ENCODE measurements around the gene LRSAM1.

The LRSAM1 gene

DNA sequence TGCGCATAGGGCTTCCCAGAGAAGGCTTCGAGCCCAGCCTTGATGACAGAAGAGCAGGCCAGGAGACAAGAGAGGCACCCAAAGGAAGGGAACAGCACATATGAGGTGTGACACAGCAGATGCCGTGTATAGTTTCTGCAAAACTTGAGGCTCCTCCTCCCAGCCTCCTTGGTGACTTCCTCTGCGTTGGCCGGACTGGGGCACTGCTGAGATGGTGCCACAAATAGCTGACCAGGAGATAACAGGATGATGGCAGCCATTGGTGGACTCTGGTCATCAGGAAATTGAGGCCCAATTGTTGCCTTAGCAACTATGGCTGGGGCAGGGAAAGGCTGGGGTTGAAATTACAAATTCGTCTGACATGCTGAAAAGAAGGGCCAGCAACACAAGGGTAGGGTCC is 32.0 kb upstream of the LRSAM1 start:
- no peak for TF ChIP-seq ZNF274 (IDR thresholded peaks at IDR 0.05; ENCODE audit: low read depth, low read length)
- H3K4me3 ChIP-seq (ENCODE audit: low read length) = no peak overlapping the region

DNA sequence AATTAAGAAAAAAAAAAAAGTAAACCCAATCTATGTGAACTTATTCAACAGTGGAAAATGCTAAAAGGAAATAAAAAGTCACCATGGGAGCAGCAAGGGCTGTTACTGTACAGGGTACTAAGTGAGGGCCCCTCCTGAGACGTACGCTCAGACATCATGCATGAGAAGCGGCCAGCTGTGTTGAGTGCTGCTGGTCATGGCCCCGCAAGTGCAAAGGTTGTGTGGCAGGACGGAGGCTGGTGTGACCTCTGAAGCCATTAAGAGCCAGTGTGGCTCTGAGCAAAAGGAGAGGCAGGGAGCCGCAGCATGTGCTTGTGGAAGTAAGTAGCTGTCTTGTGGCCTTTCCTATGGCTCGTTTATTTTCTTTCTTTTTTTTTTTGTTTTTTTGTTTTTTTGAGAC is 30.3 kb upstream of the LRSAM1 start:
- TF ChIP-seq ZNF274 (IDR thresholded peaks at IDR 0.05; ENCODE audit: low read depth, low read length) = no peak
- no peak overlapping the region for H3K4me3 ChIP-seq (ENCODE audit: low read length)

DNA sequence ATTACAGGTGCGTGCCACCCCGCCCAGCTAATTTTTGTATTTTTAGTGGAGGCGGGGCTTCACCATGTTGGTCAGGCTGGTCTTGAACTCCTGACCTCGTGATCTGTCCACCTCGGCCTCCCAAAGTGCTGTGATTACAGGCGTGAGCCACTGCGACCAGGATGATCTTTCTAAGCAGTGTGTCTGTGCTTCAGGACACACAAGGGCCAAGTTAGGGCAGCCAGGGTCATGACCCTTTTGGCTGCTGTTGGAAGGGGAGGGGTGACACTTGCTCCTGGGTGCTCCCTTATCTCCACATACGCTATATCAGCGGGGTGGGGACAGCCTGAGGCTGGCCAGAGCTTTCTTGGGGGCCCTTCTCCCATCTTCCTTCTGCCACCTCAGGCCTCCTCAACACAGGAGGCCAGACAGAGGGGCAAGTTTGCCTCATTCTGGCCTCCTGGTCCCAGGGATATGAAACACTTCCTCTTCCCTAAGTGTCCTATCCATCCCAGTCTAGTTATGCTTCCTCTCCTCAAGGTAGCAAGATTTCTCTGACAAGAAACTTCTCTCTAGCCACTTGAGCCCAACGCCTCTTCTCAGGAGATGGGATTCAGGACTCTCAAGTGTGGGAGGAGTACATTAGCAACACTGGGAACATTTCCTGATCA is 29.1 kb upstream of the LRSAM1 start:
- H3K4me3 ChIP-seq (ENCODE audit: low read length) = no peak overlapping the region
- TF ChIP-seq ZNF274 (IDR thresholded peaks at IDR 0.05; ENCODE audit: low read depth, low read length) = no peak

DNA sequence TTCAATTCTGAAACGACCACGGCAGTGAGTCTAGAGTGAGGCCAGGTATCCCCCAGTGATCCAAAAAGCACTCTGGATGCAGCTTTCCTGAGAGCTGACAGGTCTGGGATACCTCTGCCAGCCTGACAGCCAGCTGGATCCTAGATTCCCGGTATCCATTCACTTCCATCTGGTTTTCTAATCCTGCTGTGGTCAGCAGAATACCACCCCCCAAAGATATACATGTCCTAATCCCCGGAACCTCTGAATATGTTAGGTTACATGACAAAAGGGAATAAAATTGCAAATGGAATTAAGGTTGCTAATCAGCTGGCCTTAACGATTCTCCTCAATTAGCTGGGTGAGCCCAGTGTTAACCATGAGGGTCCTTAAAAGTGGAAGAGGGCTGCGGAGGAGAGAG is 28.5 kb upstream of the LRSAM1 start:
- no peak for TF ChIP-seq ZNF274 (IDR thresholded peaks at IDR 0.05; ENCODE audit: low read depth, low read length)
- peak overlapping the region; percentile 75 for H3K4me3 ChIP-seq (ENCODE audit: low read length)

DNA sequence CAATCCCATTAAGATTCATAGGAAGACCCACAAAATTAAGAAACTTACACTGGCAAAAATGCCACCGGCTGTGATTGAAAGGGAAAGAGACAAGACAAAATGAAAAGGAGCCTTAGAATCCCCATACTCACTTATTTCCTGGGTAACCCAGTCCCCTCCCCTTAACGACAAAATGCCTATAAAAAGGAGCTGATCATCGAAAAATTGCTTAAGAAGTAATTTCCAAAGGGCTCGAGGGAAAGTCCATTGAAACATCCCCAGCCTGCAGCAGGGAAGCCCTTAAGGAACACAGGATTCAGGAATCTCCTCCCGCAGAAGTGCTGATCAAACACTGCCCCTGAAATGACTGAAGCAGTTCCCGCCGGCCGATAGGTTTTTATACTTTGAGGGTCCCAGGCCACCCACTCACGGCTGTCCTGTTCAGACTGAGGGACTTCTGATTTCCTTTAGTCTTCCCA is 27.8 kb upstream of the LRSAM1 start:
- TF ChIP-seq ZNF274 (IDR thresholded peaks at IDR 0.05; ENCODE audit: low read depth, low read length) = no peak
- peak overlapping the region; percentile 75 for H3K4me3 ChIP-seq (ENCODE audit: low read length)

DNA sequence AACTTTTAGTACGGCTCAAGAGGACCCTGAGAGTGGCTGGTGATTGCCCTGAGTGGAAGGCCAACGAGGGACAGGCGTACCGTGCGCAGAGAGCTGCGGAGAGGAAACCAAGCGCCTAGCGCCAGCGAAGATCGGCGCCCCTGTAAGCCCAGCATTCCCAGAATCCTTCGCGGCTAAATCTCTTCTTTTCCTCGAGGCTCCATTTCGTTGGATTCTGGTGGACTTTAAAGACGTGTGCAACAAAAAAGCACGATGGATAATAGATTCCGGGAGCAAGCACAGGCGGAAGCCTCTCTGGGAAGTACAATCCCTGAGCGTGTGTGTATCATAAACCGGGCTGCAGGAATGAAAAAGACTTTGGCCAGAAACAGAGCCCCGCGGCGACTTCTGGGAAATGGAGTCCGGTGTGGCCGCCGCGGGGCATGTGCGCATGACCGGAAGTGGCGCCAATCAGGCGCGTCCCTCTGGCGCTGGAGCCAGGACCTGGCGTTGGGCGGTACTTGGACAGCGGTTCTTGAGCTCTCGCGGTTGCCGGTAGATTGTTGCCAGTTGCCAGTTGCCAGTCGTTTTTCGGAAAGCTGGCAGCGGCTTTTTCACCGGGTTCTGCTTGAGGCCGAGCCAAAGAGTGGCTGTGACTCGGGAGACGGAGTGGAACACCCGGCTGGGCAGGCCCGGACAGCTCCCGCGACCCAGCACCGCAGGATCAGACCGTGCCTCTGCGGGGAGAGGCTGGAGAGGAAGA is 27.2 kb upstream of the LRSAM1 start, which contains the start of gene ZNF79:
Gene ZNF79 (plus strand): TSS at position 449 of the 742 bp plus-strand sequence. CDS start 406 bp downstream, outside the sequence.
- no peak for TF ChIP-seq ZNF274 (IDR thresholded peaks at IDR 0.05; ENCODE audit: low read depth, low read length)
- H3K4me3 ChIP-seq (ENCODE audit: low read length) = peak within 1 kb of the TSS; percentile 75

DNA sequence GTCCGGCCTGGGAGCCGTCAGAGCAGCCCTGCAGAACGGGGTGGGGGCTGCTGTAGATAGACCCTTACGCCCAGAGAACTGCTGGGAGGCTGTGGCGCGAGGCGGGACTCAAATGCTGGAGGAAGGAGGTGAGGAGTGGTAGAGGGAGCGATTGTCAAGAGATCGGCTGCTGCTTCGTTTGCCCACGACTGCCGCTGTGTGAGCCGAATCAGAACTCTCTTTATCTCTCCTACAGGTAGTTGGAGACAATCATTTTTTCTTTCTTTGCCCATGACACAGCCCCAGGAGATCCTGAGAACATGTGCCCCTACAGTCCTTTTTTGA is 26.7 kb upstream of the LRSAM1 start:
- TF ChIP-seq ZNF274 (IDR thresholded peaks at IDR 0.05; ENCODE audit: low read depth, low read length) = no peak
- peak overlapping the region; percentile 75 for H3K4me3 ChIP-seq (ENCODE audit: low read length)

DNA sequence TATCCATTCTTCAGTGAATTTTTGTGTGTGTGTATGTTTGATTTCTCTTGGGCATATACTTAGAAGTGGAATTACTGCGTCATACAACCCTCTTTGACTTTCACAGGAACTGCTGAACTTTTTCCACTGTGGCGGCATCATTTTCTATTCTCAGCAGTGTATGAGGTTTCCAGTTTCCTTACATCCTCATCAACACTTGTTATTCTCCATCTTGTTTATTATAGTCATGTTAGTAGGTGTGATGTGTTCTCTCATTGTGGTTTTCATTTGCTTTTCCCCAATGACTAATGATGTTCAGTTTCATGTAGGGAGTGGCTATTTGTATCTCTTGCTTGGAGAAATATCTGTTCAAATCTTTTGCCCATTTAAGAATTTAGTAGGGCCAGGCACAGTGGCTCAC is 24.6 kb upstream of the LRSAM1 start:
- no peak for TF ChIP-seq ZNF274 (IDR thresholded peaks at IDR 0.05; ENCODE audit: low read depth, low read length)

DNA sequence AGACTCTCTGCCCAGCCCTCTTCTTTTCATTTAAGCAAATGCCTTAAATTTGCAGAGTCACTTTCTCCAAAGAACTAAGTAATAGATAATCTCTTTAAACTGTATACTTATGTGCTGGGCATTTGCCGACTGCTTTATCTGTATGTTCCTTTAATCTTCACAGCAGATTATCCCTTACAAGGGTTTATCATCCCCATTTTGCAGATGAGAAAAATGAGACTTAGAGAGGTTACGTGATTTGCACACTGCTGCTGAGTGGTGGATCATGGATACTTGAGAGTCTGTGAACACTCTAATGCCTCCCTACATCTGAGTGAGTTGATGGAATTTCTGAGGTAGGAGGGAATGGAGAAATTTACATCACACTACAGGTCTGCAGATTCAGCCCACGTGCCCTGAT is 23.0 kb upstream of the LRSAM1 start:
- H3K4me3 ChIP-seq (ENCODE audit: low read length) = no peak overlapping the region
- TF ChIP-seq ZNF274 (IDR thresholded peaks at IDR 0.05; ENCODE audit: low read depth, low read length) = no peak

More for the DNA sequence above, 24.6 kb upstream of the LRSAM1 start:
- H3K4me3 ChIP-seq (ENCODE audit: low read length) = no peak overlapping the region

DNA sequence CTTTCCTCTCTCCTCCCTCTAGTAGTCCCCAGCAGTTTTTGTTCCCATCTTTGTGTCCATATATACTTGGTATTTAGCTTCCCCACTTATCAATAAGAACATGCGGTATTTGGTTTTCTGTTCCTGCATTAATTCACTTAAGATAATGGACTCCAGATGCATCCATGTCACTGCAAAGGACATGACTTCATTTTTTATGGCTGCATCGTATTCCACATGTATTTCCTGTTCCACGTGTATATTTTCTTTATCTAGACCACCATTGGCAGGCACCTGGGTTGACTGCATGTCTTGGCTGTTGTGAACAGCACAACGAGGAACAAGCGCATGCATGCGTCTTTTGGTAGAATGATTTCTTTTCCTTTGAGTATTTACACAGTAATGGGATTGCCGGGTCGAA is 20.9 kb upstream of the LRSAM1 start:
- no peak for TF ChIP-seq ZNF274 (IDR thresholded peaks at IDR 0.05; ENCODE audit: low read depth, low read length)
- no peak overlapping the region for H3K4me3 ChIP-seq (ENCODE audit: low read length)

DNA sequence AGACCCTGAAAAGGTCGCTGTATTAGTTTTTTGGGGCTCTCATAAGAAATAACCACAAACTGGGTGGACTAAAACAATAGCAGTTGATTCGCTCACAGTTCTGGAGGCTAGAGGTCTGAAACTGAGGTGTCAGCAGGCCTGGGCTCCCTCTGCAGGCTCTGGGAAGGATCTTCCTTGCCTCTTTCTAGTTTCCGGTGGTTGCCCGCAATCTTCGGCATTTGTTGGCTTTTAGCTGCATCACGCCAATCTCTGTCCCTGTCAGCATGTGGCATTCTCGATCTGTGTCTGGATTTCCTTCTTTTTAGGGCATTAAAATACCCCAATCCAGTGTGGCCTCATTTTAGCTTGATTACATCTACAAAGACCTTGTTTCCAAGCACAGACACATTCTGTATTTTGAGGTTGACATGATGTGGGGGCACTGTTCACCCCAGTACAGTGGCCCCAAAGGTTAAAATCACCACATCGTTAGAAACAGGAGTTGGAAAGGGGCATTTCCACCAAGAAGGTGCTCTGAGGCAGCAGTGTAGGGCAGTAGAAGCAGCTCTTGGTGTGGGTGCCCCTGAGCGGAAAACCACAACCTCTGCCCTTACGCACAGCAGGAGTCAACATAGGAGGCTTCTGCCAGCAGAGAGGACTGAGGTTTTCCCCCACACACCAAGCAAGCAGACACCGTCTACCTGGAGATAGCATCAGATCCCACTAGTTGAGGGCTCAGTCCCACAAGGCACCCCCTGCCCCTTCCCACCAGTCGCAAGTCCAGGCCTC is 13.6 kb upstream of the LRSAM1 start:
- no peak for TF ChIP-seq ZNF274 (IDR thresholded peaks at IDR 0.05; ENCODE audit: low read depth, low read length)
- H3K4me3 ChIP-seq (ENCODE audit: low read length) = no peak overlapping the region

DNA sequence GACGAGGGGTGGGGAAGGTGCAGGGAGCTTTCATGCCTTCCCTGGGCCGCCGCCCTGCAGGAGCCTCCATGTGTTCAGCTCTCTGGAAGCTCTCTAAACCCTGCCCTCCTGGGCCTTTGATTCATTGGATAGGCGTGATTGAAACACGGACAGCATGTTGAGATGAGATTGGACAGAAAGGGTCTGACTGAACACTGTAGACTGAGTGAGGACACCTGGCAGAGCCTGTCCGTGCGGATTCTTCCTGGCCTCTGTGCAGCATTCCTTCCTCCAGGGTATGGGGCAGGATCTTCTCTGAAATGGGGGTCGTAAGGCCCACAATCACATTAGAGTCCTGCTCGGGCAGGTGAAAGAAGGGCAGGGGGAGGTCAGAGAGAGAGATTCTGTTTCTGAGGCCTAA is 12.9 kb upstream of the LRSAM1 start:
- TF ChIP-seq ZNF274 (IDR thresholded peaks at IDR 0.05; ENCODE audit: low read depth, low read length) = no peak
- no peak overlapping the region for H3K4me3 ChIP-seq (ENCODE audit: low read length)

DNA sequence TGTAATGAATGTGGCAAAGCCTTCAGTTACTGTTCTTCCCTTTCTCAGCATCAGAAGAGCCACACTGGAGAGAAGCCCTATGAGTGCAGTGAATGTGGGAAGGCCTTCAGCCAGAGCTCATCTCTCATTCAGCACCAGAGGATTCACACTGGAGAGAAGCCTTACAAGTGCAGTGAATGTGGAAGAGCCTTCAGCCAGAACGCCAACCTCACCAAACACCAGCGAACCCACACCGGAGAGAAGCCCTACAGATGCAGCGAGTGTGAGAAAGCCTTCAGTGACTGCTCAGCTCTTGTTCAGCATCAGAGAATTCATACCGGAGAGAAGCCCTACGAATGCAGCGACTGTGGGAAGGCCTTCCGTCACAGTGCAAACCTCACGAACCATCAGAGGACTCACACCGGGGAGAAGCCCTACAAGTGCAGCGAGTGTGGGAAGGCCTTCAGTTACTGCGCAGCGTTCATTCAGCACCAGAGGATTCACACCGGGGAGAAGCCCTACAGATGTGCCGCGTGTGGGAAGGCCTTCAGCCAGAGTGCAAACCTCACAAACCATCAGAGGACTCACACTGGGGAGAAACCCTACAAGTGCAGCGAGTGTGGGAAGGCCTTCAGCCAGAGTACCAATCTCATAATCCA is 6.9 kb upstream of the LRSAM1 start:
- TF ChIP-seq ZNF274 (IDR thresholded peaks at IDR 0.05; ENCODE audit: low read depth, low read length) = peak; percentile 91
- H3K4me3 ChIP-seq (ENCODE audit: low read length) = no peak overlapping the region
